ENCODE results near the gene NUP35. TPM values are rescaled to one million over a fixed set of nuclear protein-coding genes. Genes with fewer than 3 reads are reported as not detected.
"Not testable (repeated sequence)": the region's sequence is repeated elsewhere in the genome, so short reads cannot be mapped to it uniquely, and the experiment has no call there.

The NUP35 gene
- total RNA-seq, 2 experiments from 2014 or later = 36.0 to 50.5 TPM

DNA sequence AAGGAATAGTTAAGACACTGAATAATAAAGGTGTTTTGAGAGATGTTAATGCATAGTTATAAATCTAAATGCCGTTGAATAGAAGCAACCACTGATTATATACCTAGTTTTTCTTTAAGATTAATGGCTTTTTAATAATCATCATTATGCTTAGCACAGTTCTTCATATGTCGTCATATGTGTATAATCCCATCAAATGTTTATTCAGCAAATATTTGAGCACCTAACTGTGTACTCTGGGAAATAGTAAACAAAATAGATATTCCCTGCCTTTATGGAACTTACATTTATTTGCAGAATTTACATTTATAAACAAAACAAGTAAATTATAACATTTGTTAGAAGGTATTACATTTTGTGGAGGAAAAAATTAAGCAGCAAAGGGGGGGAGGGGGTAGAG lies 9.8 kb downstream of the NUP35 start:
- H3K9me3 Mint-ChIP-seq (ENCODE audit: low read depth) = no peaks in the 10 kb centered on the region
- CTCF ChIA-PET = no interaction called here
- H3K4me1 Mint-ChIP-seq = peaks cover 3% of the 10 kb centered on the region
- ATAC-seq (no peak), DNase-seq (no peak)
- no peak overlapping the region for H3K27ac Mint-ChIP-seq
- H3K27me3 Mint-ChIP-seq = no peaks in the 10 kb centered on the region
- POLR2A ChIA-PET = no interaction called here
- no peak overlapping the region for H3K4me3 Mint-ChIP-seq
- intact Hi-C loops (cut with DNase I, micrococcal nuclease) = no loop called here
- H3K36me3 Mint-ChIP-seq (ENCODE audit: low read depth) = peaks cover 49% of the 10 kb centered on the region

DNA sequence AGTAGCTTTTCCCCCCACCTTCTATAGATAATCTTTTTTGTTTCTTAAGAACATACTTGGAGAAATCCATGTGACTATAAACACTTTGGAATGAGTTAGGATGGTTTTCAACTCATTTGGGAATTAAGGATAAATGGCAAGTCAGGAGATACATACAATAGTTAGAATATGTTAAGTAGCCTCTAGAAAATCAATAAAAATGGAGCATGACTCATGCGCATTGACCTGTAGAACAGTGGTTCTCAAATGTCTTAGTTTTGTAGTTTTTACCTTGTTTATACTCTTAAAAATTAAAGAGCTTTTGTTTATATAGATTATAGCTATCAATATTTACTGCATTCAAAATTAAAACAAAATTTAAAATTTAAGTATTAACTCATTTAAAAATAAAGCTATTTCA lies 24.7 kb downstream of the NUP35 start:
- Mint-ChIP-seq H3K27ac (no peak overlapping the region), H3K4me1 (peaks cover 2% of the 10 kb centered on the region), H3K27me3 (no peaks in the 10 kb centered on the region), H3K9me3 (ENCODE audit: low read depth) (peaks cover 8% of the 10 kb centered on the region), H3K36me3 (ENCODE audit: low read depth) (peaks cover 62% of the 10 kb centered on the region), H3K4me3 (no peak overlapping the region)
- ChIA-PET POLR2A (interaction anchor here (0.7 kb wide), 1 partner anchor 173 kb away, joined by 3 read pairs; no protein-coding TSS in a partner anchor), CTCF (interaction anchor here (0.6 to 1.3 kb wide), 3 partner anchors 13 to 248 kb away, joined by 3 to 5 read pairs (median 4); no protein-coding TSS in a partner anchor)
- ATAC-seq (no peak), DNase-seq (no peak)
- intact Hi-C loops (cut with DNase I, micrococcal nuclease) = no loop called here

DNA sequence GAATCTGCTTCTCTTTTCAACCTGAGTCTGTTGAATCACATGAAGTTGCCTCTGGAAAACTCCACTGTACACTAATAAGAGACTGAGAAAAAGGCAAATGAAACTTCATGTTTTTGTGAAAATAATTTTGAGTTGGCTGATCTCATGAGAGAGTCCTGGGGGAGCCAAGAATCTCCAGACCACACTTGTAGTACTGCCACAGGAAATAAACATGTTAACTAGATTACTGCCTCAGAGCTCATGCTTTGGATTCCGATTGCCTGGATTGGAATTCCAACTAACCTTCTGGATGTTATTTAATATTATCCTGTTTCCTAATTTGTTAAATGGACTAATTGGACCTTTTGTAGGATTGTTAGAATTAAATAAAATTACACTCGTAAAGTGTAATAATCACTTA lies 25.2 kb downstream of the NUP35 start:
- ATAC-seq (no peak), DNase-seq (no peak)
- intact Hi-C loops (cut with DNase I, micrococcal nuclease) = no loop called here
- H3K4me1 Mint-ChIP-seq = peaks cover 2% of the 10 kb centered on the region
- H3K9me3 Mint-ChIP-seq (ENCODE audit: low read depth) = peaks cover 3% of the 10 kb centered on the region
- H3K4me3 Mint-ChIP-seq = no peak overlapping the region
- ChIA-PET POLR2A (interaction anchor here (0.7 kb wide), 1 partner anchor 172 kb away, joined by 3 read pairs; no protein-coding TSS in a partner anchor), CTCF (interaction anchor here (1.3 kb wide), 1 partner anchor 12 kb away, joined by 5 read pairs; no protein-coding TSS in a partner anchor)
- no peak overlapping the region for H3K27ac Mint-ChIP-seq
- no peaks in the 10 kb centered on the region for H3K27me3 Mint-ChIP-seq
- peaks cover 62% of the 10 kb centered on the region for H3K36me3 Mint-ChIP-seq (ENCODE audit: low read depth)

DNA sequence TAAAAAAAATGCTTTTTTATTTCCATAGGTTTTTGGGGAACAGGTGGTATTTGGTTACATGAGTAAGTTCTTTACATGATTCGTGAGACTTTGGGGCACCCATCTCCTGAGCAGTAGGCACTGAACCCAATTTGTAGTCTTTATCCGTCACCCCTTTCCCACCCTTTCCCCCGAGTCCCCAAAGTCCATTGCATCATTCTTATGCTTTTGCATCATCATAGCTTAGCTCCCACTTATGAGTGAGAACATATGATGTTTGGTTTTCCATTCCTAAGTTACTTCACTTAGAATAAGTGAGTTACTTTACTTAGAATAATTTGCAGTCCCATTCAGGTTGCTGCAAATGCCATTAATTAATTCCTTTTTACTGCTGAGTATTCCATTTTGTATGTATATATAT lies 28.0 kb downstream of the NUP35 start:
- H3K27ac Mint-ChIP-seq; H3K4me1 Mint-ChIP-seq; CTCF ChIA-PET; POLR2A ChIA-PET; H3K27me3 Mint-ChIP-seq; H3K4me3 Mint-ChIP-seq; H3K9me3 Mint-ChIP-seq (ENCODE audit: low read depth); ATAC-seq; DNase-seq; intact Hi-C loops (cut with DNase I, micrococcal nuclease): not testable (repeated sequence)
- H3K36me3 Mint-ChIP-seq (ENCODE audit: low read depth) = peaks cover 58% of the 10 kb centered on the region

DNA sequence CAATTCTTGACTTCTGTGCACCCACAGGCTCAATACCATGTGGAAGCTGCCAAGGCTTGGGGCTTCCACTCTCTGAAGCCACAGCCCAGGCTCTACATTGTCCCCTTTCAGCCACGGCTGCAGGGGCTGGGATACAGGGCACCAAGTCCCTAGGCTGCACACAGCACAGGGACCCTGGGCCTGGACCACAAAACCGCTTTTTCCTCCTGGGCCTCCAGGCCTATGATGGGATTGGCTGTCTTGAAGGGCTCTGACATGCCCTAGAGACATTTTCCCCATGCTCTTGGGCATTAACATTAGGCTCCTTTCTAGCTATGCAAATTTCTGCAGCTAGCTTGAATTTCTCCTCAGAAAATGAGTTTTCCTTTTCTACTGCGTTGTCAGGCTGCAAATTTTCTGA lies 29.7 kb downstream of the NUP35 start:
- Mint-ChIP-seq H3K36me3 (ENCODE audit: low read depth) (peaks cover 54% of the 10 kb centered on the region), H3K27ac (no peak overlapping the region), H3K27me3 (no peaks in the 10 kb centered on the region), H3K9me3 (ENCODE audit: low read depth) (no peaks in the 10 kb centered on the region), H3K4me3 (no peak overlapping the region), H3K4me1 (no peaks in the 10 kb centered on the region)
- no peak for DNase-seq
- ATAC-seq = no peak
- intact Hi-C loops (cut with DNase I, micrococcal nuclease) = no loop called here
- POLR2A ChIA-PET = interaction anchor here (0.6 kb wide), 1 partner anchor 40 kb away, joined by 4 read pairs; no protein-coding TSS in a partner anchor
- CTCF ChIA-PET = no interaction called here

DNA sequence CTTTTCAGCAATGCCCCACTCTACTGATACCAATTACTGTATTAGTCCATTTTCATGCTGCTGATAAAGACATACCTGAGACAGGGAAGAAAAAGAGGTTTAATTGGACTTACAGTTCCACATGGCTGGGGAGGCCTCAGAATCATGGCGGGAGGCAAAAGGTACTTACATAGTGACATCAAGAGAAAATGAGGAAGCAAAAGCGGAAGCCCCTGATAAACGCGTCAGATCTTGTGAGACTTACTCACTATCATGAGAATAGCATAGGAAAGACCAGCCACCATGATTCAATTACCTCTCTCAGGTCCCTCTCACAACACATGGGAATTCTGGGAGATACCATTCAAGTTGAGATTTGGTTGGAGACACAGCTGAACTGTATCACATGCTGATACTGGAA lies 30.5 kb downstream of the NUP35 start:
- peaks cover 58% of the 10 kb centered on the region for H3K36me3 Mint-ChIP-seq (ENCODE audit: low read depth)

DNA sequence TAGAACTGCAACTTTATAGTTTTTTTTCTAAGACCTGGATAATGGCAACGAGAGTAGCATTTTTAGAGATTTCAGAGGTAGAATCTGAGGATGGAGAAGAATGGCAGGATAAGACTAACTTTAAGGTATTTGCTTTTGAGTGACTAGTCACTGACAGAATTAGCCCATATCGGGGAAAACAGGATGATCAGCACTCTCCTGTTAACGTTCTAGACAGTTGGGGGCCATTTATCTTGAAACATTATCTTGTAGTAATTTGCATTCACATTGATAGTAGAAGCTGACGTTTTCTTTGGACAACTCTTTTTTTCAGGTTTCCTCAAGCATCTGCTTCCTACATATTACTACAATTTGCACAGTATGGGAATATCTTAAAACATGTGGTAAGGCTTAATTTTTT lies 32.9 kb downstream of the NUP35 start:
- H3K36me3 Mint-ChIP-seq (ENCODE audit: low read depth) = peaks cover 64% of the 10 kb centered on the region
- POLR2A ChIA-PET = no interaction called here

More for the DNA sequence above, 30.5 kb downstream of the NUP35 start:
- intact Hi-C loops (cut with DNase I, micrococcal nuclease); POLR2A ChIA-PET; H3K27ac Mint-ChIP-seq; DNase-seq; H3K27me3 Mint-ChIP-seq; H3K4me1 Mint-ChIP-seq; H3K4me3 Mint-ChIP-seq; ATAC-seq; H3K9me3 Mint-ChIP-seq (ENCODE audit: low read depth): not testable (repeated sequence)
- CTCF ChIA-PET = interaction anchor here (0.5 to 1.0 kb wide), 4 partner anchors 26 to 372 kb away, joined by 3 to 5 read pairs (median 3); no protein-coding TSS in a partner anchor

DNA sequence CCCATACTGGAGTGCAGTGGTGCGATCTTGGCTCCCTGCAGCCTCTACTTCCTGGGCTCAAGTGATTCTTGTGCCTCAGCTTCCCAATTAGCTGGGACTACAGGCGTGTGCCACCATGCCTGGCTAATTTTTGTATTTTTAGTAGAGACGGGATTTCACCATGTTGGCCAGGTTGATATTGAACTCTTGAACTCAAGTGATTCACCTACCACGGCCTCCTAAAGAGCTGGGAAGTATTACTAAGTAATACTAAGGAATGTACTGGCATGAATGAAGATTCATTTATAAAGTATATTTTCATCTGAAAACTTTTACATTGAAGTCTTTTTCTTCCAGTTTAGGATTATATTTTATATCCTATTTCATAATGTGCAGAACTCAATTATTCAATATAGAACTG lies 38.1 kb downstream of the NUP35 start:
- peaks cover 8% of the 10 kb centered on the region for H3K9me3 Mint-ChIP-seq (ENCODE audit: low read depth)
- H3K4me1 Mint-ChIP-seq = no peaks in the 10 kb centered on the region
- no peak overlapping the region for H3K27ac Mint-ChIP-seq
- H3K36me3 Mint-ChIP-seq (ENCODE audit: low read depth) = peaks cover 70% of the 10 kb centered on the region
- intact Hi-C loops (cut with DNase I, micrococcal nuclease) = no loop called here
- DNase-seq (no peak), ATAC-seq (no peak)
- H3K27me3 Mint-ChIP-seq = no peaks in the 10 kb centered on the region
- CTCF ChIA-PET = interaction anchor here (0.9 kb wide), 1 partner anchor 13 kb away, joined by 5 read pairs; no protein-coding TSS in a partner anchor
- POLR2A ChIA-PET = no interaction called here
- no peak overlapping the region for H3K4me3 Mint-ChIP-seq

More for the DNA sequence above, 32.9 kb downstream of the NUP35 start:
- no peaks in the 10 kb centered on the region for H3K9me3 Mint-ChIP-seq (ENCODE audit: low read depth)
- no peaks in the 10 kb centered on the region for H3K27me3 Mint-ChIP-seq
- no peak for ATAC-seq
- intact Hi-C loops (cut with DNase I, micrococcal nuclease) = no loop called here
- no peak for DNase-seq
- H3K4me3 Mint-ChIP-seq = no peak overlapping the region
- CTCF ChIA-PET = interaction anchor here (0.7 kb wide), 1 partner anchor 103 kb away, joined by 3 read pairs; no protein-coding TSS in a partner anchor
- H3K4me1 Mint-ChIP-seq = no peaks in the 10 kb centered on the region
- H3K27ac Mint-ChIP-seq = no peak overlapping the region

DNA sequence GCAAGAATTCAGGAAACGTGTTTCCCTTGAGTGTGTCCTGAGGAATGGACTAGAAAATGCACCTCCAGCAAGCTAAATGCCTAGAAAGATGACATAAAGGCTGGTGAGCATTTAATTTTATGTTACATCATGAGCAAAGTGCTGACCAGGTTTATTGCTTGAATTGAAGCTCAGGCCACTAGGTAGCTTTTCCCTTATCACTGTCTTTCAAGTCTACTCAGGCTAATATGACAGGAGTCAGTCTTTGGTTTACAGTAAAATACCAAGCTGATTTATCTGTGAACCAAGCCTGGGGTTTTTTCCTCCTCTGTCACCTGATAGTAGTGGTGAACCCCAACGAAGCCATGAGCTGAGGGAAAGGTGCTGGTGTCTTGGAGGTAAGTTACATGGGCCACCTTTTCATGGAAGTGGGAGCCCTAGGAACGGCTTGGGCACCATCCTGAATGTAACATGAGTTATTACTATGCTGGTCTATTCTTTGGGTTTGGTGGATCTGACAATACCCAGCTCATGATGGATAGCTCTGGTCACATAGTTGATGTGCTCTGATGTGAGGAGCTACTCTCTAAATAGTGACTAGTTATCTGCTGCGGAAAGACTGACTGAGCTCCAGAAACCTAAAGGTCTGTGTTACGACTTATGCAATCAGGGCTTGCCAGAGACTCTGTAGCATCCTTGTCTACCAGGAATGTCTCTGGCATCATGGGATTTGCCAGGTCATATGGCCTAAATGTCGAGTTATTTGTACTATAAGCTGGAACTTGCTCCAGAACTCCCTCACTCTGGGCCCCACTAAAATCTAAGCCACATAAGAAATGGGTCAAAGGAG lies 39.8 kb downstream of the NUP35 start:
- ChIA-PET POLR2A (no interaction called here), CTCF (interaction anchor here (0.7 to 1.4 kb wide), 3 partner anchors 17 to 1104 kb away, joined by 3 to 4 read pairs (median 3); no protein-coding TSS in a partner anchor)
- peaks cover 8% of the 10 kb centered on the region for H3K9me3 Mint-ChIP-seq (ENCODE audit: low read depth)
- no peak for ATAC-seq
- H3K4me3 Mint-ChIP-seq = no peak overlapping the region
- no peak for DNase-seq
- intact Hi-C loops (cut with DNase I, micrococcal nuclease) = no loop called here
- no peaks in the 10 kb centered on the region for H3K27me3 Mint-ChIP-seq
- peaks cover 74% of the 10 kb centered on the region for H3K36me3 Mint-ChIP-seq (ENCODE audit: low read depth)
- no peak overlapping the region for H3K27ac Mint-ChIP-seq
- H3K4me1 Mint-ChIP-seq = no peaks in the 10 kb centered on the region

DNA sequence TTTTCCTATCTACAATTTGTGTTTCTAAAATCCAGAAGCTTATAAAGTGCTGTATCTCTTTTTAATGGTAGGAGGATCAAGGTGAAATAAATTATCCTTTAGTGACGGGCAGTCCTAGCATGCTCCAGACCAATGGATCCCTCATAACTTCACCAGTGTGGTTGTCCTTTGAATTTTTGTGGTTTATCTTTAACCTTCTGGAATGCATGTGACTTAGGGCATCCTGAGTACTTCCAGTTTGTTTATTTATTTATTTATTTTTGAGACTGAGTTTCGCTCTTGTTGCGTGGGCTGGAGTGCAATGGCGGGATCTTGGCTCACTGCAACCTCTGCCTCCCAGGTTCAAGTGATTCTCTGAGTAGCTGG lies 40.4 kb downstream of the NUP35 start:
- Mint-ChIP-seq H3K4me1 (peaks cover 2% of the 10 kb centered on the region), H3K27me3 (no peaks in the 10 kb centered on the region), H3K9me3 (ENCODE audit: low read depth) (peaks cover 8% of the 10 kb centered on the region), H3K27ac (no peak overlapping the region), H3K4me3 (no peak overlapping the region), H3K36me3 (ENCODE audit: low read depth) (peaks cover 74% of the 10 kb centered on the region)
- intact Hi-C loops (cut with DNase I, micrococcal nuclease) = no loop called here
- POLR2A ChIA-PET = no interaction called here
- ATAC-seq = no peak
- CTCF ChIA-PET = interaction anchor here (0.7 to 1.4 kb wide), 2 partner anchors 364 to 1104 kb away, joined by 3 read pairs; no protein-coding TSS in a partner anchor
- no peak for DNase-seq

DNA sequence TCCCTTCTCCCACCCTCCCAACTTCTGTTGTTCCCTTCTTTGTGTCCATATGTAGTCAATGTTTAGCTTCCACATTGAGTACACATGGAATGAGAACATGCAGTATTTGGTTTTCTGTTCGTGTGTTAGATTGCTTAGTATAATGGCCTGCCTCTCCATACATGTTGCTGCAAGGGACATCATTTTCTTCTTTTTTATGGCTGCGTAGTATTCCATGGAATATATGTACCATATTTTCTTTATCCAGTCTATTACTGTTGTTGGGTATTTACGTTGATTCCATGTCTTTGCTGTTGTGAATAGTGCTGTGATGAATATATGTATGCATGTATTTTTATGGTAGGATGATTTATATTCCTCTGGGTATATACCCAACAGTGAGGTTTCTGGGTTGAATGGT lies 42.0 kb downstream of the NUP35 start:
- H3K27ac Mint-ChIP-seq = no peak overlapping the region
- no peak for ATAC-seq
- intact Hi-C loops (cut with DNase I, micrococcal nuclease) = no loop called here
- DNase-seq = no peak
- H3K36me3 Mint-ChIP-seq (ENCODE audit: low read depth) = peaks cover 79% of the 10 kb centered on the region
- peaks cover 8% of the 10 kb centered on the region for H3K9me3 Mint-ChIP-seq (ENCODE audit: low read depth)
- no peak overlapping the region for H3K4me3 Mint-ChIP-seq
- no peaks in the 10 kb centered on the region for H3K27me3 Mint-ChIP-seq
- ChIA-PET CTCF (no interaction called here), POLR2A (no interaction called here)
- H3K4me1 Mint-ChIP-seq = peaks cover 16% of the 10 kb centered on the region

DNA sequence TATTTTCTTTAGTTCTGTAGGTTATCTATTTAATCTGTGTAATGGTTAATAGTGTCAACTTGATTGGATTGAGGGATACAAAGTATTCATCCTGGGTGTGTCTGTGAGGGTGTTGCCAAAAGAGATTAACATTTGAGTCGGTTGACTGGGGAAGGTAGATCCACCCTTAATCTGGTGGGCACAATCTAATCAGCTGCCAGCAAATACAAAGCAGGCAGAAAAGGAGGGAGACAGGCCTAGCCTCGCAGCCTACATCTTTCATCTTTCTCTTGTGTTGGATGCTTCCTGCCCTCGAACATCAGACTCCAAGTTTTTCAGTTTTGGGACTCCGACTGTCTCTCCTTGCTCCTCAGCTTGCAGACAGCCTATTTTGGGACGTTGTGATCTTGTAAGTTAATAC lies 42.7 kb downstream of the NUP35 start:
- DNase-seq; intact Hi-C loops (cut with DNase I, micrococcal nuclease); H3K27ac Mint-ChIP-seq; H3K4me3 Mint-ChIP-seq; CTCF ChIA-PET; H3K9me3 Mint-ChIP-seq (ENCODE audit: low read depth); H3K27me3 Mint-ChIP-seq; POLR2A ChIA-PET; ATAC-seq: not testable (repeated sequence)
- peaks cover 74% of the 10 kb centered on the region for H3K36me3 Mint-ChIP-seq (ENCODE audit: low read depth)
- peaks cover 16% of the 10 kb centered on the region for H3K4me1 Mint-ChIP-seq
